GM12875 (cell line): ENCODE measurements around the gene IFFO2.

Source experiments
- H3K4me3 ChIP-seq: one replicate; pipeline ENCODE4 v1.5.1; 2011; ENCODE audit warnings: low read depth, low read length, control low read depth
- CTCF ChIP-seq: IDR thresholded peaks from 2 replicates; pipeline ENCODE4 v1.5.1; 2011; ENCODE audit warnings: low read depth, mild to moderate bottlenecking, control low read depth, inconsistent platforms, low read length, moderate library complexity, borderline replicate concordance; ENCODE audit not compliant: insufficient read depth

The IFFO2 gene

GRCh38 chr1:18876210-18876609, 80.3 kb downstream of the IFFO2 start:
- TF ChIP-seq CTCF: no peak
- H3K4me3 ChIP-seq: no peak overlapping the region

GRCh38 chr1:18875796-18876128, 80.7 kb downstream of the IFFO2 start:
- H3K4me3 ChIP-seq: no peak overlapping the region
- no peak for TF ChIP-seq CTCF

- TF ChIP-seq CTCF: peak; percentile 92
- no peak overlapping the region for H3K4me3 ChIP-seq
Measured at GRCh38 chr1:18875107-18875795, 81.2 kb downstream of the IFFO2 start.

- no peak for TF ChIP-seq CTCF
- no peak overlapping the region for H3K4me3 ChIP-seq
Measured at GRCh38 chr1:18874600-18874999, 81.9 kb downstream of the IFFO2 start.

- TF ChIP-seq CTCF: no peak
- H3K4me3 ChIP-seq: no peak overlapping the region
Measured at GRCh38 chr1:18874036-18874435, 82.4 kb downstream of the IFFO2 start.

GRCh38 chr1:18872071-18872611, 84.3 kb downstream of the IFFO2 start:
- no peak for TF ChIP-seq CTCF

GRCh38 chr1:18871401-18872070, 84.9 kb downstream of the IFFO2 start:
- no peak overlapping the region for H3K4me3 ChIP-seq
- no peak for TF ChIP-seq CTCF

More at GRCh38 chr1:18872071-18872611, 84.3 kb downstream of the IFFO2 start:
- no peak overlapping the region for H3K4me3 ChIP-seq
